GM23248 (cell line): ENCODE data around the gene GNPDA1. TPM values are rescaled to one million over a fixed set of nuclear protein-coding genes. Genes with fewer than 3 reads are reported as not detected.

Experiments used
- DNase-seq: peaks from one replicate; pipeline ENCODE4 v3.0.0-alpha.2; 2015
- H2AFZ ChIP-seq: fragments of 200-600 bp; sonication (generic); 2 replicates; pipeline ENCODE4 v1.6.1; 2016; ENCODE audit warnings: antibody characterized with exemption
- H3F3A ChIP-seq: fragments of 200-600 bp; sonication (generic); 2 replicates; pipeline ENCODE4 v1.6.1; 2016; ENCODE audit warnings: mild to moderate bottlenecking, antibody characterized with exemption, mixed run types; ENCODE audit not compliant: insufficient read depth
- H3K27ac ChIP-seq: fragments of 200-600 bp; sonication (generic); 2 replicates; pipeline ENCODE4 v1.5.1; 2016; ENCODE audit warnings: mild to moderate bottlenecking
- H3K27me3 ChIP-seq: fragments of 200-600 bp; sonication (generic); replicated peaks from 2 replicates; pipeline ENCODE4 v1.6.1; 2016; ENCODE audit warnings: mild to moderate bottlenecking; ENCODE audit not compliant: insufficient read depth
- H3K36me3 ChIP-seq: fragments of 200-600 bp; sonication (generic); 2 replicates; pipeline ENCODE4 v1.6.1; 2016; ENCODE audit warnings: low read depth, mild to moderate bottlenecking
- H3K4me1 ChIP-seq: fragments of 200-600 bp; sonication (generic); 2 replicates; pipeline ENCODE4 v1.6.1; 2016; ENCODE audit warnings: mild to moderate bottlenecking; ENCODE audit not compliant: insufficient read depth
- H3K4me2 ChIP-seq: fragments of 200-600 bp; sonication (generic); one replicate; pipeline ENCODE4 v1.6.1; 2016; ENCODE audit warnings: mild to moderate bottlenecking; ENCODE audit not compliant: unreplicated experiment
- H3K4me3 ChIP-seq: fragments of 200-600 bp; sonication (generic); 2 replicates; pipeline ENCODE4 v1.5.1; 2016; ENCODE audit warnings: mild to moderate bottlenecking
- H3K79me2 ChIP-seq: fragments of 200-600 bp; sonication (generic); 2 replicates; pipeline ENCODE4 v1.6.1; 2016; ENCODE audit warnings: mild to moderate bottlenecking; ENCODE audit not compliant: insufficient read depth
- H3K9ac ChIP-seq: fragments of 200-600 bp; sonication (generic); 2 replicates; pipeline ENCODE4 v1.6.1; 2016; ENCODE audit warnings: mild to moderate bottlenecking
- H3K9me2 ChIP-seq: fragments of 200-600 bp; sonication (generic); 2 replicates; pipeline ENCODE4 v1.6.1; 2016; ENCODE audit warnings: mixed run types, mild to moderate bottlenecking, moderate library complexity; ENCODE audit not compliant: insufficient read depth
- H3K9me3 ChIP-seq: fragments of 200-600 bp; sonication (generic); one replicate; pipeline ENCODE4 v1.6.1; 2017; ENCODE audit warnings: low read depth
- H4K20me1 ChIP-seq: fragments of 200-600 bp; sonication (generic); 2 replicates; pipeline ENCODE4 v1.6.0; 2016; ENCODE audit not compliant: insufficient read depth
- EZH2 ChIP-seq: fragments of 200-600 bp; sonication (generic); IDR thresholded peaks from 2 replicates; pipeline ENCODE4 v1.6.1; 2018; ENCODE audit warnings: antibody characterized with exemption, mild to moderate bottlenecking; ENCODE audit not compliant: insufficient read depth, poor library complexity, severe bottlenecking
- EZH2phosphoT487 ChIP-seq: fragments of 200-600 bp; sonication (generic); IDR thresholded peaks from 2 replicates; pipeline ENCODE4 v1.6.1; 2018; ENCODE audit warnings: antibody characterized with exemption, moderate library complexity, mild to moderate bottlenecking, low read depth; ENCODE audit not compliant: insufficient read depth
- WGBS, 2 experiments: methylation state at CpG; one replicate each; pipeline ENCODE4 v1.1.6; 2015 to 2017; ENCODE audit warnings: low lambda C conversion rate in 2 of 2, low coverage in 1 of 2; ENCODE audit errors: missing lambda C conversion rate in 2 of 2; 5-methylcytosine and 5-hydroxymethylcytosine counted together
- in situ Hi-C: fragments of 300-500 bp; cut with MboI; formaldehyde crosslinking; loops from 2 replicates; pipeline ENCODE4 v1.15.0; 2020
- polyA plus RNA-seq: library from polyadenylated mRNA; unstranded; fragments of >200 nt; fragmentation: Nextera tagmentation; extraction: Ambion mirVana; gene quantifications from 2 replicates; pipeline ENCODE4 v1.2.1, GENCODE V29; 2016
- total RNA-seq: library from RNA; depleted of rRNA; stranded (reverse); fragments of >200 nt; shearing (Covaris generic); gene quantifications from 2 replicates; pipeline ENCODE4 v1.2.3, GENCODE V29; 2014

The GNPDA1 gene
- total and polyA plus RNA-seq, 2 experiments from 2014 or later, result 27.6 to 28.7 TPM

DNA sequence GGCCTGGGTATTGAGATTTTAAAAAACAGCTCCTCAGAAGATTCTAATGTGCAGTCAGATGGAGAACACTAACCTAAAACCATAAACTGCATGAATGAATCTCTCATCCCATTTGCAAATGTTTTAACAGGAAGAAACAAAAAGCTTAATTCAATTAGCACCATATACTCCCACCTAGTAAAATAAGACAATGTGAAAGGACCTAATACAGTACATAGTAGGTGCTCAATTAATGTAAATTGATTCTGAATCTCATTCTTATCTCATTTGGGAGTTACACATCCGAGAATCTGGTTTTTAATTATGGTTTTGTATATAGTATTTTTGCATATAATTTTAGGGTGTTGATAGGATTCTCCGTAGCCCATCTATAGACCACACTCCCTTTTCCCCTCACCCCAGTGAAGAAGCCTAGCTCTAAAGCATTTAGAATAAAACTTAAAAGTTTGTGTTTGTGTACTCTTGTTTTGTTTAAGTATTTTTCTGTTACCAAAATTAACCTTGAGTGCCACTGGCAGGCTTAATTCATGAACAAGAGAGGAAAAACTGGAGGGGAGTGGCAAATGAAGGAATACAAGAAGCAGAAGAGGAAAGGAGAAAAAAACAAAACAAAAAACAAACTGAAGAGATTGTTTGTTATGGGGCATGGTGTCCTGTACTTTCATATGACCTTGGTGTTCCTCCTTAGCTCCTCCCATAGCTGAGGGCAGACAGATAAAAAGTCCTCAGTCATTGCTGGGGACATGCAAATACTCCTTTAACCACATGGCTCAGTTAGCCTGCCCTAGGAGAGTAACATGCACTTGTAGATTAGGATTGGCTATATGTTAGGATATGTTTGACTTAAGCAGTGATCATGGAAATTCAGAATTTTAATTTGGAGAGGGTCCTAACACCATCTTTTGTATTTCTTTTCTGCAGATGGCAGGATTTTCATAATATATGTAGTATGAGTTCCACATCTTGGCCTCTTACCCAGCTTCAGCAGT is 42.8 kb downstream of the GNPDA1 start:
- peaks cover 53% of the 10 kb centered on the region for H3K79me2 ChIP-seq
- H3K9ac ChIP-seq, result peak overlapping the region; percentile 96
- TF ChIP-seq EZH2 (no peak), EZH2phosphoT487 (no peak)
- peak overlapping the region; percentile 87 for H3K4me2 ChIP-seq
- H3K9me2 ChIP-seq, result no peaks in the 10 kb centered on the region
- in situ Hi-C loops, result no loop called here
- 70 to 77% methylated on average over 2 of the region's 2 CpGs for WGBS, 2 experiments
- no peaks in the 10 kb centered on the region for H3K9me3 ChIP-seq
- peak overlapping the region; percentile 82 for H3K4me3 ChIP-seq
- H4K20me1 ChIP-seq, result peaks cover 8% of the 10 kb centered on the region; the same call in 1 of the 2 replicates
- H3K27ac ChIP-seq, result peak overlapping the region; percentile 91
- peak; percentile 46 for DNase-seq
- peaks cover 17% of the 10 kb centered on the region for H3K36me3 ChIP-seq
- no peaks in the 10 kb centered on the region for H3K27me3 ChIP-seq
- peaks cover 43% of the 10 kb centered on the region for H3F3A ChIP-seq
- peak overlapping the region; percentile 98 for H2AFZ ChIP-seq
- H3K4me1 ChIP-seq, result peaks cover 26% of the 10 kb centered on the region

DNA sequence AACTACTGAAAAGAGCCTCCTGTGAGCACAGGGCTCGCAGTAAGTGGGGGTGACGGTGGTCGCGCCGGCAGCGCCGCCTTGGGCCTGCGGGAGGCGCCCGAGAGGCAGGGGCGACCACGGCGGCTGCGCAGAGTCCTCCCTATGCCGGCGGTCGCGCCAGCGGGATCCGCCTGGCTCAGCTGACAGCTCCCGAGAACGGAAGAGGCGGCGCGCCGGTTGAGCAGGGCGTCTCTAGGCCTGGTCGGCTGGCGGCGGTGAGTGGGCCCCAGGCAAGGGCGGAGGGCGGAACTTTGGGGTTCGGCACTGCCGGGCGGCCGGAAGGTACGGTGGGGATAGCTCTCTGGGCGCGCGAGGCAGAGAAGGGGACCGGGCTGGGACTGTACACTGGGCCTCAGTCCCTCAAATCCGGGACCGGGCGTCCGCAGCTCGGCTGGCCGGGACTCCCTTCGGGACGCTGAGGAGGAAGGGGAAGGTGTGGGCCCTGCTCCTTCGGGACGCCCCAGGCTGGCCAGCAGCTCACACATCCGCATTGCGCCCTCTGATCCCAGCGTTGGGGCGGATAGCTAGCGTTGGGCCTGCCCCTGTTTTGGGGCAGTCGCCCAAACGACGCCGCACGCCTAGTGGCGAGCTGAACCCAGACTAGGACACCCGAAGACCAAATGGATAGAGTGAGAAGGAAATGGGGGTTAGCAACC is 43.8 kb downstream of the GNPDA1 start, which contains the start of gene RNF14:
Gene RNF14 (plus strand): TSS at position 192 of the 695 bp plus-strand sequence. CDS start 4,484 bp downstream, outside the sequence.
- peak; percentile 99 for DNase-seq
- Histone ChIP-seq H3K27ac (peak within 1 kb of the TSS; percentile 91), H3K9me3 (no peaks in the 10 kb centered on the region), H4K20me1 (peaks cover 7% of the 10 kb centered on the region; the same call in 1 of the 2 replicates), H3K36me3 (peaks cover 7% of the 10 kb centered on the region), H3K4me2 (peak within 1 kb of the TSS; percentile 87), H3K79me2 (peaks cover 43% of the 10 kb centered on the region), H3F3A (peaks cover 35% of the 10 kb centered on the region), H2AFZ (peak within 1 kb of the TSS; percentile 98), H3K4me3 (peak within 1 kb of the TSS; percentile 82), H3K4me1 (peaks cover 21% of the 10 kb centered on the region), H3K27me3 (no peaks in the 10 kb centered on the region), H3K9ac (peak within 1 kb of the TSS; percentile 96), H3K9me2 (no peaks in the 10 kb centered on the region)
- 1% methylated on average over 60 to 63 of the region's 63 CpGs for WGBS, 2 experiments
- no peak for TF ChIP-seq EZH2
- TF ChIP-seq EZH2phosphoT487, result no peak
- in situ Hi-C loops, result no loop called here

DNA sequence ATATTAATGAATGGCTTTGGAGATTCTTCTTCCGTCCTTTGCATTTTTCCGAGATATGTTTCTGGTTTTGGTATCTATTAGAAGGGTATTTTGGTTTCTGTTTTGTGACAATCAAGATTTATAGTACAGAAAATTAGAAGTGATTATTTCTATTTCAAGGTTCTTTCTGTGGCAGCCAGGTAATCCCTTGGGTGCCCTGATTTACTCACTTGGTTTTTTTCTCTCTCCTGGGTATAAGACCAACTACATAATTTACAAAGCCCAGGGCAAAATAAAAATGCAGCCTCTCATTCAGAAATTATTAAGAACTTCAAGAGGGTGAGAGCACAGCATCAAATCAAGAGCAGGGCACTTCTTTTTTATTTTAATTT is 45.9 kb downstream of the GNPDA1 start:
- Histone ChIP-seq H3K9me3 (no peaks in the 10 kb centered on the region), H3K4me2 (no peak overlapping the region), H3K4me3 (no peak overlapping the region), H3K9ac (no peak overlapping the region), H3K27ac (no peak overlapping the region), H3F3A (peaks cover 20% of the 10 kb centered on the region), H3K27me3 (no peaks in the 10 kb centered on the region), H2AFZ (no peak overlapping the region; the same call in 1 of the 2 replicates), H4K20me1 (no peaks in the 10 kb centered on the region), H3K9me2 (no peaks in the 10 kb centered on the region), H3K4me1 (peaks cover 14% of the 10 kb centered on the region), H3K36me3 (no peaks in the 10 kb centered on the region; the same call in 1 of the 2 replicates), H3K79me2 (peaks cover 24% of the 10 kb centered on the region)
- DNase-seq, result no peak
- TF ChIP-seq EZH2phosphoT487 (no peak), EZH2 (no peak)
- WGBS, 2 experiments, result 93 to 98% methylated on average over 2 of the region's 2 CpGs
- in situ Hi-C loops, result no loop called here

GRCh38 chr5:141966275-141966962 is 46.4 kb downstream of the GNPDA1 start:
- in situ Hi-C loops, result no loop called here
- WGBS, 2 experiments, result 64 to 70% methylated on average over 4 of the region's 4 CpGs

More at GRCh38 chr5:141966275-141966962, 46.4 kb downstream of the GNPDA1 start:
- no peak overlapping the region for H3K4me3 ChIP-seq
- DNase-seq, result no peak
- no peaks in the 10 kb centered on the region for H4K20me1 ChIP-seq
- no peaks in the 10 kb centered on the region for H3K9me3 ChIP-seq
- H3K27me3 ChIP-seq, result no peaks in the 10 kb centered on the region
- H3K9ac ChIP-seq, result no peak overlapping the region
- H3K9me2 ChIP-seq, result no peaks in the 10 kb centered on the region
- no peak overlapping the region; the same call in 1 of the 2 replicates for H2AFZ ChIP-seq
- no peak overlapping the region for H3K4me2 ChIP-seq
- peaks cover 14% of the 10 kb centered on the region for H3K4me1 ChIP-seq
- peaks cover 20% of the 10 kb centered on the region for H3F3A ChIP-seq
- H3K36me3 ChIP-seq, result no peaks in the 10 kb centered on the region
- TF ChIP-seq EZH2phosphoT487 (no peak), EZH2 (no peak)
- H3K79me2 ChIP-seq, result peaks cover 19% of the 10 kb centered on the region
- no peak overlapping the region for H3K27ac ChIP-seq
